HG03558 (cell line): ENCODE results near the gene TP53BP1.
"Not testable (repeated sequence)": the region's sequence is repeated elsewhere in the genome, so short reads cannot be mapped to it uniquely, and the experiment has no call there.

Source experiments
- ATAC-seq: cut with Tn5 transposase; IDR thresholded peaks from one replicate; pipeline ENCODE4 v1.9.1; 2021; ENCODE audit warnings: moderate number of reproducible peaks; ENCODE audit not compliant: unreplicated experiment; ENCODE audit errors: extremely low read depth

TP53BP1 gene

DNA sequence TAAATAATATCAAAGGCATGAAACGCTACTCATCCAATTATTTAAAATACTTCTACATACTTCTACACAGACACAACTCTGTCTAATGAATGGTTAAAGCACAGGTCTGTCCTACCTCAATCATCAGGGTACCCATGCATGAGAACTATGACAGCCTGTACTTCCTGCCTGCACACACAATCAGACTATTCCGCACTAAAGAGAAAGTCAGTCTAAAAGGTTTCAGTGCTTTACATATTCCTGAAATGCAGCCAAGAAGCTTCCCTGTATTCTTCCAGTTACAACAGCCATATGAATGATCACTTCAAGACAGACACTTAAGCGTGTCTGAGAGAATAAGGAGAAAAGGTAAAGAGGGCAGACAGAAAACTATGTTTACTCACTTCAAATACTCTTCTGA lies 63.3 kb downstream of the TP53BP1 start:
- ATAC-seq = no peak

DNA sequence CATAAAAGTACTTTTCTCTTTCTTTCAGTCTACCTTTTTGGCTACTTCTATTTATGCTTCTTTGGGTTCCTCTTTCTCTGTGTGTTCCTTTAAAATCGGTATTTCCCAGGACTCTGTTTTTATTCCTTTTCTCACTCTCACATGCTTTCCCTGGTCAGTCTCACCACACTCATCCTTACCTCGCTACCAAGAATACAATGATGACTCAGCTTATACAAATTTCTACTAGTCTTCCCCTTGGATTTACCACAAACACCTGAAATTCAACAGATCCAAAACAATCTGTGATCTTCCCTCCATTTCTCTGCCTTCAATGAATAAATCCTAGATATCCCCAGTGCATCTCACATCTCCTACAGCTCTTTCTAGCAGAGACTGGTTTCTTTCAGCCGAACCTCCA lies 69.2 kb downstream of the TP53BP1 start:
- ATAC-seq = no peak

DNA sequence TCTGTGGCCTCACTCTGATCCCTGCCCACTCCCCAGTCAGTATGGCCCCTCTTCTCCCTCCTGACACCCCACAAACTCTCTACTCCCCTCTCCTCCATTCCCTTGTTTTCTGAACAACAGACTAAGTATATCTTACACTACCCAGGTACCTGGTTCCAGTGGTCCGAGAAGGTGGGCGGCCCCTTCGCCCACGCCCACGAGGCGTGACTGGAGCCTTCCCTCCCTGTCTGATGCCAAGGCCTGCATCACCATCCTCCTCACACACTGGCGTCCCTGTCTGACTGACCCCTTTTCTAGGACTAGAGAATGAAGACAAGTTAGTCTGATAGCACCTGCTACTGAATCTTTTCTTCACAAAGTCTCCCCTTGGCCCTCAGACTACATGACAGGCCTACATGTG lies 72.1 kb downstream of the TP53BP1 start:
- no peak for ATAC-seq

DNA sequence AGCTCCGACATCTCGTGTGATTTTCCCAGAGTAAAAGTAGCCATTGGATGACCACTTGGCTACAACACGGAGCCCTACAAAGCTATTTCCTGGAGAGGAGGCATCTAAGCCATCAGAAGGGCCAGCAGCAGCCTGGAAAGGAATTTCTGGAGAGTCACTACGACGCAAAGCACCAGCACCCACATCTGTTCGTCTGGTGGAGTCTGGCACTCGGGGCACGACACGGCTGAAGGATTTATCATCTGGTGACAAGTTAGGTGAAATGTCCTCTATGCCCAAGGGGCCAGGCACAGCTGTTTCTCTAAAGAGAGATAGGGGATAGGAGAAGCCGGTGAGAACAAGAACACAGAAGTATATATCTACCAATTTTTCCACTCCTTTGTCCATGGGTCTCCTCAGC lies 72.5 kb downstream of the TP53BP1 start:
- ATAC-seq = no peak

DNA sequence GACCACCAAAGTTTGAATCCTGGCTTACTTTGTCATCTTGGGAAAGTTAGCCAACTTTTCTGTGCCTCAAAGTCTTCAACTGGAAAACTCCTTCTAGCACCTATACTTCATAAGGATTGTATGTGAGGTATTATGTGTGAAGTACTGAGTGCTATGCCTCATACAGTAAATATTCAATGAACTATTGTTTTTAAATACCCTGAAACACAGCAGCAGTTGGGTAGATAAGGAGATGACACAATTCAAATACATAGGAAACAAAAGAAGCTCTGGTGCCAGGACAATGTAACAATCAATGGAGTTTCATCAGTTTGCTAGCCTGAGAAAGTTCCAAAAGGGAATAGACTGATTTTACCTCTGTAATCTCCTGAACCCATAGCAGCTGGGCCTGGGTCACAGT lies 78.8 kb downstream of the TP53BP1 start:
- ATAC-seq = no peak

DNA sequence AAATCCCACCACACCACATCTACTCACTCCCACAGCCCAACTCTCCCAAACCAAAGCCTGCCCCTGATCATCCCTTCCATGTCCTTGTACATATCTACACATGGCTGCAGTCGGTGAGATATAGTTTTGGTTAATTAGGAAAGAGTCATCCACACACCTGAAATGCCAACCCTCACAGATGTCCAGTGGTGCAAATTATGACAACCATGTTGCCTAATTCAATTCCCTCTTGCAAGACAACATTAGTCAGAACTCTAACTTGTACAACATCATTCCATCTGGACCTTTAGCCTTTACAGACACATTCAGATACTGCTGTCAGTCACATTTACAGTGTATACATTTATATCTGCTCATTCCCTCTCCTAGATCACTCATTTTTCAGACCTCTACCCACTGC lies 80.9 kb downstream of the TP53BP1 start:
- ATAC-seq = no peak

DNA sequence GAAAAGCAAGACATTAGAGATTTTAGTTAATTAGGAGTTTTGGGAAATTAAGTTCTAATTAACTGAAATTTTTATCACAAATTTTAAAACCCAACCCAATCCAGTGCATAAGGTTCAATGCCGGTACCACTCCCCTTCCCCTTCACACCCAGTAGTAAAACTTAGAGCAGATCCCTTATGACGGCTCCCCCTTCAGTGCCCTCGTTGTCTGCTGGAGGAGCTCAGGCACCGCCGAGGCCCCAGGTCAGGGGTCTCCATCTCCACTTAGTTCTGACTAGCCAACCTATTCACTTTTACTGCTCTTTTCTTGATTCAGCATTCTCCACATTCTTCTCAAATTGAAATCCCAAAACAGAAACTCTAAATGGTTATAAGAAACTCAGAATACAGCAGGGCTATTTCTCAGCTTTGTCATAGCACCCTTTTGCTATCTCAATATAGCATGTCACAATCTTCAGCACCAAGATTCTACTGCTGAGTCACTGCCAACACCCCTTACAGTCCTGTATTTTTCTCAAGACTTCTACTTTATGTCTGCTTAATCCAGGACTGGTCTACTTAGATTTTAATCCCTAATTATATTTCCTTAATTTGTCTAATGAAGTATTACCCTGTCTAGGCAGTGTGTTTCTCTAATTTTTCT lies 82.3 kb downstream of the TP53BP1 start:
- ATAC-seq = no peak

DNA sequence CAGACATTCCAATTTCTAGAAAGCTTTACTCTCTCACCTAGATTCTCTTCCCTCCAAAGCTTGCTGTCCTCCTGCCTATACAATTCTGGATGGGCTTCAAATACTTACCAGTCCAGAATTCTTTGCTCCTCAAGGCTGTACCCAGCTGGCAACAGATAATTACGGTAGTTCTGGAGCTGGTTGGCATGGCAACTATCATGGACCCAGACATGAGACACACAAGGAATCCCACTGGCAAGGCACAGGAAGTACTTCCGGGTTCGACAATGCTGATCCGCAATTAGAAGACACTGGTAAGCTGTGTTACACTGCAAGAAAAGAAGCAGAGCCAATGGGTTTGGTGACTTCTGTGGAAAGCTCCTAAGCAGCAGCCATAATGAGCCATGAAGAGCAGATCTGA lies 84.2 kb downstream of the TP53BP1 start:
- ATAC-seq = no peak

DNA sequence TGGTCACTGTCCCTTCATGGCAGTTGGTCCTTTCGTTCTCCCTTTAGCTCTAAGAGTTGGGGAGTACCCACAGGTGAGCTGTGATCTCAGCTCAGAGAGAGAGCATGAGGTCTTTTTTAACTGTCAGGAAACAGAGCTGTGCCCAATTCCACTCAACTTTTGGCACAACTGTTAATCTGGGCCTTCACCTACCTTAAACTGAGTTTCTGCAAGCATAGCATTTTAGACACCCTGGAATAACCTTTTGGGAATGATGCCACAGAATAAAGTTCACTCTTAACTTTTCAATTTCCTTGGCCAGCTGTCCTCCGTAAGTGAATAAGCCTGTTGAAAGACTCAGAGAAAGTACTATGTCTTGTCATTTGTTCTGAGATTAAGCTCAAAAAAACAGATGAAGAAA lies 86.1 kb downstream of the TP53BP1 start:
- no peak for ATAC-seq

DNA sequence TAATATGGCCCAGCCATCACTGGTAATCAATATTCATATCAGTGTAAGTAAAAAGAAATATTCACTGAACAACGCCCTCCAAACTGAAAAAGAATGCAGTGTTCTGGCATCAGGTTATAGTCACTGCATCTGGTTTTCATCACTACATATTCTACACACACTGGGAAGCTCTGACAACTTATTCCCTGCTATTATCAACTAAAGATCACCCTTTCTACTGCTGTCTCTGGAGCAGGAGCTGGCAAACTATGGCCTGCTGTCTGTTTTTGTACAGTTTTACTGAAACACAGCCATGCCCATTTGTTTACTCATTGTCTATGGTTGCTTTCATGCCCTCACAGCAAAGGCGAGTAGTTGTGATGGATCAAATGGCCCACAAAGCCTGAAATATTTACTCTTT lies 86.8 kb downstream of the TP53BP1 start:
- no peak for ATAC-seq

DNA sequence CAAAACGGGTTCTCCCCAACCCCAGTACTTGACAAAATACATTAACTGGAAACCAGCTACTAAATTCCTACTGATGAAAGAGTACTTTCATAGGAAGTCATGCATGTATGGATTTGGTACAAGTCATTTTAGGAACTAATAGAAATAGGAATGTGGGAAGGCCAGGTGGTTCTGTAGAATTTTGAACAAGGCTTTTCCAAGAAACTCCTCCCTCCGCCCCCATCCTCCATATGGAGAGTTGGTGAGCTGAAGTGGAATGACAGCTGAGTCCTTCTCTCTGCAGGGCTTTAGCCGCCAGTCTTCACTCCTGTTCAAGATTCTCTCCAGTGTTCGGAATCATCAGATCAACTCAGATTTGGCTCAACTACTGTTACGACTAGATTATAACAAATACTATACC lies 88.8 kb downstream of the TP53BP1 start:
- ATAC-seq = no peak

DNA sequence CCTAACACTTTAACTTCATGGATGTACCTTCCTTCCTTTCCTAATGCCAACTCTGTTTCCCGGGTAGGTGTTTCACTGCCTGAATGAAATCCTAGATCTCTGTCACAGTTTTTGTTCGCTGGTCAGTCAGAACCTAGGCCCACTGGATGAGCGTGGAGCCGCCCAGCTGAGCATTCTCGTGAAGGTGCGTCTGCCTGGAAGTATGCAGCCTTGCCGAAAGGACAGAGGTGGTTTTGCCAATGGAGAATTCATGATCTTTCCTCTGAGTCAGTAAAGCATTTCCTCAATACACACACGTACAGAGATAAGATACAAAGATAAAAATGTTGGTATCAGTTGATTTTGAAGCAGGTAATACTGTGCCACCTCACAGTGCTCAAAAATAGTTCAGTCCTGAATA lies 89.3 kb downstream of the TP53BP1 start:
- no peak for ATAC-seq

DNA sequence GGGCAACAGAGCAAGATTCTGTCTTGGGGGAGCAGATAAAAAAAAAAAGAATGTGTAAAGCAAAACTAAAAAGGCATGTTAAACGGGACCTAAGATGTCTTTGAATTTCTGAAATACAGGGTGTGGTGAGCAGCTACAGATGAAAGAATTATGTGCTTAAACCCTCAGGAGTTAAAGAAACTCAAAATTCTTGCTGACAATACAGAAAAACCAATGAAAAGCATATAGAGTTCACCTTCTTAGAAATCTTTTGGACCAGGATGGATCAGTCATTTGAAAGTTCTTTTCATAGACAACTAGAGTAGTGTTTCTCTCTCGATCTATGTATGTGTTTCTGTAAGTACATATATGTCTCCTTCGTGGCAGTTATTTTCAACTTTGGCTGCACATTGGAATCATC lies 90.7 kb downstream of the TP53BP1 start:
- no peak for ATAC-seq

DNA sequence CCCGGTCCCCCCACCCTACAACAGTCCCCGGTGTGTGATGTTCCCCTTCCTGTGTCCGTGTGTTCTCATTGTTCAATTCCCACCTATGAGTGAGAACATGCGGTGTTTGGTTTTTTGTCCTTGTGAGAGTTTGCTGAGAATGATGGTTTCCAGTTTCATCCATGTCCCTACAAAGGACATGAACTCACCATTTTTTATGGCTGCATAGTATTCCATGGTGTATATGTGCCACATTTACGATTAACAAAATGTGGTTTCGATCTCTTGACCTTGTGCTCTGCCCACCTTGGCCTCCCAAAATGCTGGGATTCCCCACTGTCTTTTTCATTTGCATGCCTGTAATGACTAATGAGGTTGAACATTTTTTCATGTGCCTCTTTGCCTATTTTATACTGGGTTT lies 99.4 kb downstream of the TP53BP1 start:
- not testable (repeated sequence) for ATAC-seq

DNA sequence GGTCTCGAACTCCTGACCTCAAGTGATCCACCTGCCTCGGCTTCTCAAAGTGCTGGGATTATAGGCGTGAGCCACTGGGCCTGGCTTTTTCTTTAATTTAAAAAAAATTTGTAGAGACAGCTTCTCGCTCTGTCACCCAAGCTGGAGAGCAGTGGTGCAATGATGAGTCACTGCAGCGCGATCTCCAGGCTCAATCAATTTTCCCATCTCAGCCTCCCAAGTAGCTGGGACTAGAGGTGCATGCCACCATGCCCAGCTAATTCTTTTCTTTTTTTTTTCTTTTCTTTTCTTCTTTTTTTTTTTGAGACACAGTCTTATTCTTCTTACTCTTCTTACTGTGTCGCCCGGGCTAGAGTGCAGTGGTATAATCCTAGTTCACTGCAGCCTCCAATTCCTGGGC lies 102.2 kb downstream of the TP53BP1 start:
- ATAC-seq = no peak

DNA sequence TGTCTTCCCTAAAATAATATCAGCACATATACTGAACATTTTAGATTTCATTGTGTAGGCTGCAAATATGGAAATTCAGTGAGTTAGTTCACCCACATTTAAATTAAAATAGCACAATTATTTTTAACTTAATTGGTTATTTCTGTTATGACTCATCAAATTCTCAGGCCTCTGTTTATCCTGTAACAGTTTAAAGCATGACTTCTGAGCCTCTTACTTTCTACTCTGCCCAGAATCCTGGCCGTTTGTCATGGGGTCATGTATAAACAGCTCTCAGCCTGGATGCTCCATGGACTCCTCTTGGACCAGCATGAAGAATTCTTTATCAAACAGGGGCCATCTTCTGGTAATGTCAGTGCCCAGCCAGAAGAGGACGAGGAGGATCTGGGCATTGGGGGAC lies 109.9 kb downstream of the TP53BP1 start:
- ATAC-seq = no peak

DNA sequence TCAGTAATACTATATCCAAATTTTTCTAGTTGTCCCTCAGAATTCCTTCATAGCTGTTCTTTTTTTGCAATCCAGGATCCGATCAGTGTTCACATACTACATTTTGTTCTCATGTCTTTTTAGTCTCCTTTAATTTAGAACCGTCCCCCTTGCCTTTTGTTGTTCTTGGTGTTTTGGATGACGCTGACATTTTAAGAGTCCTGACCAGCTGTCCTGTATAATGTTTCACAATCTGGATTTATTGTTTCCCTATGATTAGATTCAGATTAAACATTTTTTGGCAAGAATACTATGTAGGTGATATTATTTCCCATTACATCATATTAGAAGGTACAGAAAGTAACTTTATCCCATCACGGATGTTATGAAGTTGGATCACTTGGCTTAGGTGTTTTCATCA lies 110.6 kb downstream of the TP53BP1 start:
- ATAC-seq = no peak

DNA sequence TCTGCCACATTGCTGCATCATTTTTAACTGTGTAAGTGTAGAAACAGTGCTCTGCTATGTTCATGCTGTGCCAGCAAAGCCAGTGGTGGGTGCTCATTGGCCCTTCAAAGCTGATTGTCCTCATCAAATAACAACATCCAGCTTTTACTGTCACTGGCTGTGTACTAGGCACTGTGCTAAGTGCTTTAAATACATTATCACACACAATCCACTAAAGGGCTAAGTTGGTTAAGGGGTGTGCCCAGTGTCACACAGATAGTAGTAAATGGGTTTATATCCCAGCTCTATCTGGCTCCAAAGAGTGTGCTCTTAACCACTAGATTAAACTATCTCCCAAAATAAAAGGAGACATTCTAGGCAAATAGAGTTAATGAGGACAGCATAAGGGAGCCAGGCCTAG lies 114.4 kb downstream of the TP53BP1 start:
- ATAC-seq = no peak

DNA sequence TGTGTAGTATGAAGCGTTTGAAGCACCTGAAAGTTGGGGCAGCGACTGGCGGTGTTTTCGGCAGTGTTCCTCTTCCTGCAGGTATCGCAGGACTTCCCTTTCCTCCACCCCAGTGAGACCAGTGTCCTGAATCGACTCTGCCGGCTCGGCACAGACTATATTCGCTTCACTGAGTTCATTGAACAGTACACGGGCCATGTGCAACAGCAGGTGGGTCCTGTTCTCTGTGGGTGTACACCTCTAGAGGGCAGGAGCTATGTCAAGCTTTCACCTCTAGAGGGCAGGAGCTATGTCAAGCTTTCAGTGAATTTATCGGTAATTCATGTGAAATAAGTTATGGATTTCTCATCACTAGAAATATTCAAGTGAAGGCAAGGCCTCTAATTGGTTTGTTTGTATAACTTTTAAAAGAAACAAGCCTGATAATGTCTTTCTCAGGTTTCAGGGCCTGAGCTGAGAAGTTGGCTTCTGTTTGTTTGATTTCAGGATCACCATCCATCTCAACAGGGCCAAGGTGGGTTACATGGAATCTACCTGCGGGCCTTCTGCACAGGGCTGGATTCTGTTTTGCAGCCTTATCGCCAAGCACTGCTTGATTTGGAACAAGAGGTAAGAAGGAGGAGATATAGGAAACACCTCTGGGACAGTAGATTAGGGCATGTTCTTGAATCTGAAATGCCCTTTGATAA lies 116.8 kb downstream of the TP53BP1 start:
- ATAC-seq = no peak

DNA sequence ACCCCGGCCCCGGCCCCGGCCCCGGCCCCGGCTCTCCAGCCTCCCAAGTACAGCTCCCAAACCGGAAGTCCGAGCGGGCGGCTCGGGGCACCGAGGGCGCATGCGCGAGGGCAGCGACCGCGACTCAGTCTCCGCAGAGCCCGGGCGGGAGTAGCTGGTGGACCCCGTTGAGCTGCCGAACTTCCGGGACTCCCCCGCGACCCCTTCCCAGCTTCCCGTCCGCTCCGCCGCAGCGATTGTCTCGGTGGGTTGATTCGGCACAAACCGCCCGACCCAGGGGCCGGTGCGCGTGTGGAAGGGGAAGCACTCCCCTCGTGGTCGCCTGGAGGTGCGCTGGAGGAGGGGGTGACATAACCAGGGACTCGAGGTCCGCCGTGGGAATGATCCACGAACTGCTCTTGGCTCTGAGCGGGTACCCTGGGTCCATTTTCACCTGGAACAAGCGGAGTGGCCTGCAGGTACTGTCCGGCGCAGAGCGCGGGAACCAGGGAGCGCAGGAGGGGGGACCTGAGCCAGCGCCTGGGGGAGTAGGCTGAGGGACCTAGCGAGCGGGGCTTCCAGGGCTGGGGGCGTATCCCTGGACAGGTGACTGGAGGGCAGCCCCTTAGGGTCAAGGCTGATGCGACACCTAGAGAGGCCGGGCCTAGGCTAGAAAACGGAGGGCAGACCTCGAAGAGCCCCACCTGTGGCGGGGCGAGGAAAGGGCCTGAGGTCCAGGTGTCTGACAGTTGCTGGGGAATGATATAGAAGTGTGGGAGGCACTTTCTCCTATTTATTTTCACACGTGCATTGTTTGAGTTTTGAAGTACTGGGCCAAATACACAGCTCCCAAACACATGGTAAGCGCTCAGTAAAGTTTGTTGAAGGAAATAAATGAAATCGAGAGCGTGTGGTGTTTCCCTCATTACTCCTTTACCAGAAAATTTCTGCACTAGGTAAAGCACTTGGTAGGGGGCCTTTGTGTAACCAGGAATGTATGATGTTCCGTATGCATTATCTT lies 121.7 kb downstream of the TP53BP1 start, which contains the start of the genes TUBGCP4 and ZSCAN29:
TSS of gene TUBGCP4 (plus strand) at position 127 of the 1,000 bp plus-strand sequence. CDS start at position 381, 254 bp downstream.
TSS of gene ZSCAN29 (minus strand) at position 69 of the 1,000 bp plus-strand sequence. CDS start 1,130 bp downstream, outside the sequence.
- ATAC-seq = no peak
